Activated gamma-delta T cell (primary cell): ENCODE results near the gene ME2.
"Not testable (repeated sequence)": the region's sequence is repeated elsewhere in the genome, so short reads cannot be mapped to it uniquely, and the experiment has no call there.

ENCODE experiments used
- DNase-seq: peaks from one replicate; lab custom pipeline; 2025; lab: John Stamatoyannopoulos, UW

Gene ME2

DNA sequence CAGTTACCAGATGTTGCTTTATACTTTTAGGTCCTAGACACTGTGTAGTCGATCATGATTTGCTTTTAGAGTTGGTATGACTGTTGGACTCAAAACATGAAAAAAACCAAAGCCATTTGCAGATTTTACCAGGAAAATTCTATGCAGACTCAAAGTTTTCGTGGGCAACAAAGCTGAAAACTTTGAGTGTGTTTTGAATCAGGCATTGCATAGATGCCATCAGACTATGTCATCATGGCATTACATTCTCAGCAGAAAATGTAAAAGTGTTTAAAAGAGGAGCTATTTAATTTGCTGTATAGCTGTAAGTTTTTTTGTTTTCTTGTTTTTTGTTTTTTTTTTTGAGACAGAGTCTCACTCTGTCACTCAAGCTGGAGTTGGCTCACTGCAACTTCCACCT, 45.5 kb downstream of the ME2 start:
- DNase-seq = no peak

DNA sequence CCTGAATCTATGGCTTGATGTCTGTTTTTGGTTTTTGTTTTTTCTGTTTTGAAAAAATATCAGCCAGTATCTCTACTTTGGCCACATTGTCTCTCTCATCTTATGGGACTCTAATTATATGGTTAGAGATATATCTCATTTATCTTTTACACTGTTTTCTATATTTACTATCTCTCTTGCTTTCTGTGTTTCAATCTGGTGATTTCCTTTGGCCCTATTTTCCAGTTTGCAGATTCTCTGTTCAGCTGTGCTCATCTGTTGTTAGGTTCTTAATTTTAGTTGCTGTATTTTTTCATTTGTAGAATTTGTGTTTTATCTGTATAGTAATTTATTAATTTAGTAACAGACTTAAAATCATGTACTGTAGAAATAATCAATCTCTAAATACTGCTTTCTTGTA, 47.6 kb downstream of the ME2 start:
- no peak for DNase-seq

DNA sequence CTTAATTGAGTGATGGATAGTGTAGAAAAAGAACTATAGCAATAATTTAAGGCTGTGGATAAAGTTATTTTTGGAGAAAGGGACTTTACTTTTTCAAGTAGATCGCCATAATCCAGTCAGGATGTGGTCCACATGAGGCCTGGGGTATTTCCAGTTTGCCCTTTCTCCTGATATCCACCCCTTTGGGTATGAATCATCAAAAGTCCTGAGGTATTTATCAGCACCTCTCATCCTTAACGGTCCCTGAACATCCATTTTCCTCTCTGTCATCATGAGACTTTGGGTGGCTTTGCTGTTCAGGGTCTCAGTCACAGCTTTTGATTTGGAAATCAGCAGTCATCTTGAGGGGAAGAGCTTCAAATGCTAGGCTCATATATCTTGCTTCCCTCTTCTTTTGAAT, 49.6 kb downstream of the ME2 start:
- no peak for DNase-seq

DNA sequence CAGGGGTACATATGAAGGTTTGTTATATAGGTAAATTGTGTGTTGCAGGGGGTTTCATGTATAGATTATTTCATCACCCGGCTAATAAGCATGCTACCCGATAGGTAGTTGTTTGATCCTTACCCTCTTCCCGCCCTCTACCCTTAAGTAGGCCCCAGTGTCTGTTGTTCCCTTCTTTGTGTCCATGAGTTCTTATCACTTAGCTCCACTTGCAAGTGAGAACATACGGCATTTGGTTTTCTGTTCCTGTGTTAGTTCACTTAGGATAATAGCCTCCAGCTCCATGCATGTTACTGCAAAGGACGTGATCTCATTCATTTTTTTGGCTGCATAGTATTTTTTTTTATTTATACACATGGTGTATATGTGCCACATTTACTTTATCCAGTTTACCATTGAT, 54.8 kb downstream of the ME2 start:
- DNase-seq = no peak

DNA sequence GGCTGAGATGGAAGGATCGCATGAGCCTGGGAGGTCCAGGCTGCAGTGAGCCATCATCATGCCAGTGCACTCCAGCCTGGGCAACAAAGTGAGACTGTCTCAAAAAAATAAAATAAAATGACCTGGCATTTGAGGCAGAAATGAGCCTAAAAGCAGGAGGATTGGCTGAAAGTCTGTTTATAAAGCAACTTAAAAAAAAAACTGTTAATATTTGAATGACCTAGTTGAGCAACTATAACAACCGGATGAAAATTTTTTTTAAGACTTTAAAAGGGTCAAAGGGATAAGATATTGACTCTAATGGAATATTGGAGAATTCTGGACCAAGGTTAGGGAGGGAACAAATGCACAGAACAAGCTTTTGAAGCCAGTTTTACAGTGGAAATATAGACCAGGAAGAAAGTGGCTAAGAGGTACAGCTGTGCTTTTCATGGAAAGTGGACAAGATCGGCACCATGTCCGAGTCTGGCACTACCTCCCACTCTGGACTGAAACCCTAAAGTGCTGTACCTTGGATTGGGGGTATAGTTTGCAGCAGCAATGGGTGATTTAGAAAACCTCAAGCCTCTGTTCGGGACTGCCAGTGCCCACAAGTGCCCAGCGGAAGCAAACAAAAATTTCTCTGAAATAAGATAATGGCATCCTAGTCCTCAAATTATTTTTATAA, 55.8 kb downstream of the ME2 start:
- DNase-seq = no peak

DNA sequence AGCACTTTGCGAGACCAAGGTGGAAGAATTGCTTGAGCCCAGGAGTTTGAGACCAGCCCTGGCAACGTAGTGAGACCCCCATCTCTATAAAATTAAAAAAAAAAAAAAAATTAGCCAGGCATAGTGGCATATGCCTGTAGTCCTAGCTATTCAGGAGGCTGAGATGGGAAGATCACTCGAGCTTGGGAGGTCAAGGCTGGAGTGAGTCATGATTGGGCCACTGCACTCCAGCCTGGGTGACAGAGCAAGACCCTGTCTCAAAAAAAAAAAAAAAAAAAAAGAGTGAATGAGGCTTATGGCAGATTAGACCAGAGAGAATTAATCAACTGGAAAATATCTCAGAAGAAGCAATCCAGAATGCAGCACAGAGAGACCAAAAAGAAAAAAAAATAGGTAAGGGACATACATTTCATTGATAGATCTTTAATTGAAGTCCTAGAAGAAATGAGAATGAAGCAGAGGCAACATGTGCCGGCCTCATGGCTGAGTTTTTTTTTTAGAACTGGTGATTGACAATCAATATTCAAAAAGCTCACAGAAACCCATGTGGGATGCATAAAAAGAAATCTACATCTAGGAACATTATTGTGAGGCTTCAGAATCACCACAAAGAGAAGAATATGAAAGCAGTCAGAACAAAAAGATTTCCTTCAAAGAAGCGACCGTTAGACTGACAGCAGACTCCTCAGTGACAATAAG, 56.7 kb downstream of the ME2 start:
- DNase-seq = no peak

DNA sequence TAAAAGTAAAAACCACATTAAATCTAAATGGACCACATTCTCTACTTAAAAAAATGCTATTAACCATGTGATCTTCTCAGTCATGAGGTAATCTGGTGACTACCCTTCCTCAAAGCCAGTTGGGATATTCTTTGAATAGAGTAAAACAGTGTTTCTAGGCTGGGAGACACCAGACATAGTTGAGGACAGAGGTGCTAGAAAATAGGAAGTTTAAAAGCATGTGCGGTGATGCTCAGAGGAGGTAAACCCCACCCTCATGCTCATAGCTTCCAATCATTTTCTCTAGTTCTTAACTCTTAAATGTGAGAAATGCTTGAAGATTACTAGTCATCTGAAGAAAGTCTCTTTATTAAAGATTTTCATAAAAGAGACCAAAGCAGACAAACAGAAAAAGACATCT, 58.3 kb downstream of the ME2 start:
- DNase-seq = no peak

DNA sequence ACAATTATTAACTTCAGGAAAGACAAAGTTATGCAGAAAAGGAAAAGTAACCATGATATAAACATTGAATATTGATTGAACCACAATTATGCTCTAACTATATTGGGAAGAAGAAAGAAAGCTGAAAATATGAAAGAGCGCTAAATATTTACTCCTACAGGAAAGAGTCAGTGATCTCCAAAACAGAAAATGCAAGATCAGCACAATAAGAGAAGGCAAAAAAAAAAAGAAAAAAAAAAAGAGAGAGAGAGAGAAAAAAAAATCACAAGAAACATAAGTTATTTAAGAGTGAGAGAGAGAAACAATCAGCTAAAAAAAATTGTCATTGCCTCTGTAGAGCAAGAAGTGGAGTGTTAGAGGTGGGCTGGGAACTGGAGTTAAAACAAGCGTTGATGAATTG, 60.0 kb downstream of the ME2 start:
- DNase-seq = no peak

DNA sequence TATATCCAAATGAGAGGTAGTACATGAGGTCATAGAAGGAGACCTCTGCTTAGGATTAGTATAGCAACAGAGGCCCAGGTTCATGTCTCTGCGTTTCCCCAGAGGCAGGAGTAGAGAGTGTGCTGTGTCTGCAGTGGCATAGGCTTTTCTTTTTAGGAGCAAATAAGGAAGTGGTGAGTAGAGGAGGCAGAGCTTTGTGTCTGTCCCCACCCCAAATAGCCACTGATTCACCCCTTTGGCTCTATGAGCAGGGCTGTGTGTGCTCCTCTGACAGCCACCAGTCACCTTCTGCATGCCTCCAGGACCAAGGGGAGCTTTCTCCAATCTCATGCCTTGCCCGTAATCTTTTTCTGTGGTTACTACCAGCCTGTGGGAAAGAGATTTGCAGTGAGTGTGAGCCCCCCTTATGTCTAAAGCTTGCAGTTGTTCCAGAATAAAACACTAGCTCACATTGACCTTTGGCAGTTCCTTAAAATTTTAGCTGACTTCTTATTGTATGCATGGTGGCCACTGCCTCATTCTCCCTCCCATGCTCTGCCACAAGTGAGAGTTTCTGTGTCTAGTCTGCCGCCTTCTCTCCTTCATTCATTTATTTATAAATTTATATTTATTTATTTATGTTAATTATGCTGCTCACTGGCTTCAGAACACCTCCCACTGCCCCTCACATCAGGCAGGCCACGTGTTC, 65.5 kb downstream of the ME2 start:
- no peak for DNase-seq

DNA sequence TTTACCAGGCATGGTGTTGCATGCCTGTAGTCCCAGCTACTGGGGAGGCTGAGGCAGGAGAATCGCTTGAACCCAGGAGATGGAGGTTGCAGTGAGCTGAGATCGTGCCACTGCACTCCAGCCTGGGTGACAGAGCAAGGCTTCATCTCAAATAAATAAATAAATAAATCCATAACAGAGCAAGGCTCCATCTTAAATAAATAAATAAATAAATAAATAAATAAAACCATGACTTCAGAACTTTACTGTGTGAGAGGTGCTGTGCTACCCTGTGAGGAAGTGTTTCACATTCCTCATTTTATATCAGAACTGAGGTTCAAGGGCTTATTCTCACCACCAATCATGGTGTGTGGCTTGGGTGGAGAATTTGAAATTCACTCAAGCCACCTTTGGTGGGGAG, 67.0 kb downstream of the ME2 start:
- not testable (repeated sequence) for DNase-seq

DNA sequence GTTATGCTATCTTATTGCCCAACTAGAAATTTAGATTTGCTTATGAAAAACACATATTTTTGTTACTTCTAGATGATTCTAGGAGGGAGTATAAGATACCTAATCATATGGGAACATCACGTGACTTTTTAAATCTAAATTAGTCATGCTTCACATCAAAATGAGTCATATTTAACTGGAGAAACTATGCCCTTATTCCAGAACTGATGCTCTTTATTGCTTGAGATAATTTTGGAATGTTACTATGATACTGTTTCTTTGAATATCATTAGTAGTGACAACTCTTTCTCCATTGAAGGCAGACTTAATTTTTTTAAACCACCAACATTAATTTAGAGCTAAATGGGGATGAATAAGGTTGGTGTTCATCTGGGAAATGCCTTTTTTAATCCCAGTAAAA, 69.0 kb downstream of the ME2 start:
- DNase-seq = no peak

DNA sequence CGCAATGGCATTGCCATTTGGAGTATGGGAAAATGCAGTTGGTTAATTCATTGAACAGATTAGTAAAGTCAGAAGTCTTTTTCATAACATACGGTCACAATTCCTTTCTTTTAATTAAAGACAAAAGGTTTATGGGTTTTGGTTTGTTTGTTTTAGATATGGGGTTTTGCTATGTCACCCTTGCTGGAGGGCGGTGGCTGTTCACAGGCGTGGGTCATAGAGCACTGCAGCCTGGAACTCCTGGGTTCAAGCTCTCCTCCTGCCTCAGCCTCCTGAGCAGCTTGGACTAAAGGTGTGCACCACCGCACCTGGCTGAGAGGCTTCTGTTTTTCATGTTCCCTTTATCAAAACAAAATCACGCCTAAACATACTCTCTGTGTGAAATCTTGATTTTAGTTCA, 70.3 kb downstream of the ME2 start:
- no peak for DNase-seq

DNA sequence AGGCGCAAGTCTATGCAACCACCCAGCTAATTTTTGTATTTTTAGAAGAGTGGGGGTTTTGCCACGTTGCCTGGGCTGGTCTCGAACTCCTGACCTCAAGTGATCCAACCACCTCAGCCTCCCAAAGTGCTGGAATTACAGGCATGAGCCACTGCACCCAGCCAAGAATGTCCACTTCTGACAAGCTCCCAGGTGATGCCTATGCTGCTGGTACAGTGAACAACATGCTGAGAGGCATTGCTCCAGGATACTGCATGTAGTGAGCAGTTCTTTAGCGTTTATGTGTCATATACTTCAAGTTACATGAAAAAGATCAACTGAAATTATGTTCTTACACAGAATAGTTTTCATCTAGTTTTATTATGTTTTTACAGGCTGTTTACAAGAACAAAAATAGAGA, 71.7 kb downstream of the ME2 start:
- no peak for DNase-seq

DNA sequence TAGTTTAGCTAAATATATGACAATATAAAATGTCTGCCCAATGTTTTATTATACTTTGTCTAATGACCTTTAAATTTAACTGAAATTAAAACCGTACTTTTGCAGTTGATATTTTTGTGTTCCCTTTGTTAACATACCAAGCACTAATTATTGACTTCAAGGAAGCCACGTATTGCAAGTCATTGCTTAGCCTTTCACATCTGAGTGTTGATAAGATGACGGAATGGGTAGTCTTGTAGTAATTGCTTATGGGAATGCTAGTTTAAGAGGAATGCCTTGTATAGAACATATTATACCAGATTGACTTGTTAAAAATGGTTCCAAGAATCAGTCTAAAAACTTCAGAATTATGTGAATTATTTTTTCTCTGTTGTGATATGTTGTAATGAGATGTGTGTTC, 74.9 kb downstream of the ME2 start:
- no peak for DNase-seq

DNA sequence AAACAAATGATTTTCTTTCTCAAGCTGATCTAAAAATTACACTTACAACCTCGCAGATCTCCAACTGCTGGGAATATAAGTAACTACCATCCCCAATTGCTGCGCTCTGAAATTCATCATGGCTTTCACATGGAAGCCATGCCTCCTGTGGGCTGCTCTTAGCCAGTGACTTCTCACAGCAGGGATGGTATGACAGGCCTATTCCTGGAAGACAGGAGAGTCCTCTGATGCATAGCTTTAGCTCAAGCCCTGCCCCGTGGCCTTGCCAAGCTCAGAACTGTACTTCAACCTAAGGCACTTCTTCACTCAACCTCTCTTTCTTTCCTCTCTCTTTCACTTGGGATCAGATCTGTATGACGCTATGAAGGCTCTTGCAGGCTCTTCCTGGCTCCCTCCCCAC, 76.3 kb downstream of the ME2 start:
- no peak for DNase-seq

DNA sequence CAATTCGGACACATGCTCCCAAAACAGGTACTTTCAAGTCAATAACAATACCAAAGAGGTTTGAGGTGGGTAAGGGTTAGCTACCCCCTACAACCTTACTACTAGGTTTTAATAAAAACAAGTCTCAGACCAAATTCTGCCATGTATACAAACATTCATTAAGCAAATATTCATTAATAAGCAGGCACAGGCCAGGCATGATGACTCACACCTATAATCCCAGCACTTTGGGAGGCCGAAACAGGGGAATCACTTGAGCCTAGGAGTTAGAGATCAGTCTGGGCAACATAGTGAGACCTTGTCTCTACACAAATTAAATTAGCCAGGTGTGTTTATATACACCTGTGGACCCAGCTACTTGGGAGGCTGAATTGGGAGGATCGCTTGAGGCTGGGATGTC, 77.2 kb downstream of the ME2 start:
- no peak for DNase-seq

DNA sequence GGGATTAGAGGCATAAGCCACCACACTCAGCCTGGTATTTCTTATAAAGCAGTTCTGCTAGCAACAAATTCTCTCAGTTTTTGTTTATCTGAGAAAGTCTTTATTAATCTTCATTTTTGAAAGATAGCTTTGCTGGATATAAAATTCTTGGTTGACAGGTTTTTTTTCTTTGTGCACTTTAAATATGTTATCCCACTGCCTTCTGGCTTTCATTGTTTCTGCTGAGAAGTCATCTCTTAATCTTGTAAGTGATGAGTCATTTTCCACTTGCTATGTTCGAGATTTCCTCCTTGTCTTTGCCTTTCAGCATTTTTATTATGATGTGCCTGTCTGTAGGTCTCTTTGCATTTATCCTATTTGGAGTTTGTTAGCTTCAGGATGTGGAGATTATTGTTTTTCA, 83.1 kb downstream of the ME2 start:
- no peak for DNase-seq

DNA sequence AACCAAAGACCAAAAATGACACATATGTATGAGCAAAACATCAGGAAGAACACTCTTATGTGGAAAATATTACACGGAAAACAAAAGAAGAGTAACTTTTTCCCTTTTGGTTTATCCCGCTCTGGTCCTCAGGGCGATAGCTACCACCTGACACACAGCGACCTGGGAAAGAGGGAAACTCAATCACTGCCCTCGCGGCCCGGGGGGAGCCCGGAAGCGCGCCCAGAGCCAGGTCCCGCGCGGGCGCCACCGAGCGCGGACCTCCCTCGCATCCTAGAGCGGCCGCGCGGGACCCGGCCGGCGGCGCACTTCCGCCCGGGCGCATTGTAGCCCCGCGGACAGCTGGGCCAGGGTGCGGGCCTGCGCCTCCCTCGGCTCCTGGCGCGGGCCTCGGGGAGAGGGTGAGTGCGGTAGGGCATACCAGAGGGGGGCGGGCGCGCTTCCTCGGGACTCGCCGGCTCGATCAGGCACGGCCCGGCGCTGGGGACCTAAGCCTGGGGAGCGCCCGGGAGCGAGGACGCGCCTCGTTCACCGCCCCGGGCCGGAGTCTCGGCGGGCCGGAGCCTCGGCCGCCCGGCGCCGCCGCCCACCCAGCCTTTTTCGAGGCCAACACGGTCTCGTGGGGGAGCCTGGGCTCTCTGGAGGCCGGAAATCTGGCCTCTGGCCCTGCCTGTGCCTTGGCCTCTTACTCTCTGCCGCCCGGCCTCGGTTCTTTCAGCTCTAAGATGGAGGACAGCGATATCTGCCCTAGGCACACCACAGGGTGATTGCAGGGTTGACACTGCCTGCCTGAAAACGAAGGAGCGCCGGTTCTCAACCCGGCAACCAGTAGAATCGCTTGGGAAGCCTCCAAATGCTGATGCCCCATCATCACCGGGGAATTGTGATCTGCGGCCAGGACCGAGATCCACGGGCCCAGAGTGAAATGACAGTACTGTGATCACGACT, 89.1 kb downstream of the ME2 start, which contains the start of gene ELAC1:
ELAC1 (plus strand) TSS at position 327 of the 948 bp plus-strand sequence. CDS start 6,365 bp downstream, outside the sequence.
- peak; percentile 48 for DNase-seq

DNA sequence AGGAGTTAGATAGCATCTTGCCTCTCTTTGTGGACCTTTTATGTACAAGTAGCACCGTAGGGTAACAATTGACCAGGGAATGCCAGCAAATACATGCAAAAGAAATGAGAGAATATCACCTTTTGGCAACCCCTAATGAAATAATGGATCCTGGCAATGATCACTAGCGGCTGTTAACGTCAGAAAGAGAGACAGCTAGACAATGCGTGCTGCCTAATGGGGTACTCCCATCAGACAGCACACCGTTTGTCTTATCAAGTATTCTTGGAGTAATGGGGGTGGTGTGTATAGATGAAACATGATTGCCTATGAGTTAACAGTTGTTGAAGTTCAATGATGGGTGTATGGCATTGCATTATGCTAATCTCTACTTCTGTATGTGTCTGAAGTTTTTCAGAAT, 90.5 kb downstream of the ME2 start:
- DNase-seq = no peak

DNA sequence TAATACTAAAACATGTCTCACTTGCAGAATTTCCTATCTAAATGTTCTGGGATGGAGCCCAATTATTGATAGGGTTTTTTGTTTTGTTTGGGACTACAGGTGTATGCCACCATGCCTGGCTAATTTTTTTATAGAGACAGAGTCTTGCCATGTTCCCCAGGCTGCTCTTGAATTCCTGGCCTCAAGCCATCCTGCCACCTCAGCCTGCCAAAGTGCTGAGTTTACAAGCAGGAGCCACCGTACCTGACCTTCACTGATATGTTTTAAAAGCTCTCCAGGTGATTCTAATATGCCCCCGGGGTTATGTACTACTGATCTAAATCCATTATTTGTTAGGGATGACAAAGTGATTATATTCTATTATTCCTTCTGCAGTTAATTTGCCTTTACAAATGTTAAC, 91.1 kb downstream of the ME2 start:
- DNase-seq = no peak

DNA sequence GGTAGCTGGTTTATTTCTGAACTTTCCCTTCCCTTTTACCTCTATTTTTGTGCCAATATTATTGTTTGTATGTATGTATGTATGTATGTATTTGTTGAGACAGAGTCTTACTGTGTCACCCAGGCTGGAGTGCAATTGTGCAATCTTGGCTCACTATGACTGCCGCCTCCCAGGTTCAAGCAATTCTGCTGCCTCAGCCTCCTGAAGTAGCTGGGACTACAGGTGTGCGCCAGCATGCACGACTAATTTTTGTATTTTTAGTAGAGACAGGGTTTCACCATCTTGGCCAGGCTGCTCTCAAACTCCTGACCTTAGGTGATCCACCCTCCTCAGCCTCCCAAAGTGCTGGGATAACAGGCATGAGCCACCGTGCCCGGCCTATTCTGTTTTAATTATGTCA, 93.5 kb downstream of the ME2 start:
- DNase-seq = not testable (repeated sequence)
